Uterus (tissue), 2 donors: ENCODE measurements around the gene RSPO4.

Experiments
- CTCF ChIP-seq, 4 experiments: fragments of 200-600 bp in 2 of 4; fragments of 450-650 bp in 2 of 4; sonication (generic) in 2 of 4; IDR thresholded peaks; one replicate each; pipeline ENCODE4 v1.5.1; 2016 to 2019; ENCODE audit warnings: antibody characterized with exemption in 4 of 4, mild to moderate bottlenecking in 2 of 4, moderate library complexity in 1 of 4
- POLR2A ChIP-seq, 2 donors: fragments of 450-650 bp; IDR thresholded peaks; one replicate each; pipeline ENCODE4 v1.6.1; 2016; ENCODE audit warnings: antibody characterized with exemption in 2 of 2, mild to moderate bottlenecking in 1 of 2, moderate library complexity in 1 of 2

- no peak for TF ChIP-seq CTCF (IDR thresholded peaks at IDR 0.05)
- no peak for TF ChIP-seq POLR2A (IDR thresholded peaks at IDR 0.05)
These were observed 55.3 kb downstream of the RSPO4 start for GRCh38 chr20:946826-947225.
